DOHH2 (cell line): ENCODE data around the gene MARS1.

Experiments used
- H3F3A ChIP-seq: fragments of 200-600 bp; sonication (generic), shearing (Covaris generic); 2 replicates; pipeline ENCODE4 v1.6.0; 2016; ENCODE audit warnings: antibody characterized with exemption, mild to moderate bottlenecking; ENCODE audit not compliant: control insufficient read depth, insufficient read depth
- H3K27ac ChIP-seq: fragments of 200-600 bp; sonication (generic); 2 replicates; pipeline ENCODE4 v1.5.1; 2014; ENCODE audit warnings: low read depth, mild to moderate bottlenecking, low read length, moderate library complexity
- H3K27me3 ChIP-seq: fragments of 200-600 bp; sonication (generic); 2 replicates; pipeline ENCODE4 v1.6.1; 2014; ENCODE audit warnings: mild to moderate bottlenecking, low read length, mixed read lengths; ENCODE audit not compliant: control insufficient read depth
- H3K36me3 ChIP-seq: fragments of 200-600 bp; sonication (generic); 2 replicates; pipeline ENCODE4 v1.6.1; 2014; ENCODE audit warnings: mild to moderate bottlenecking, low read length, moderate library complexity, mixed read lengths; ENCODE audit not compliant: control insufficient read depth
- H3K4me1 ChIP-seq: fragments of 200-600 bp; sonication (generic); 2 replicates; pipeline ENCODE4 v1.6.1; 2014; ENCODE audit warnings: mild to moderate bottlenecking, low read length, mixed read lengths; ENCODE audit not compliant: control insufficient read depth
- H3K4me2 ChIP-seq: fragments of 200-600 bp; sonication (generic); 2 replicates; pipeline ENCODE4 v1.6.0; 2014; ENCODE audit warnings: mild to moderate bottlenecking, low read length, moderate library complexity
- H3K4me3 ChIP-seq: fragments of 200-600 bp; sonication (generic); 2 replicates; pipeline ENCODE4 v1.5.1; 2014; ENCODE audit warnings: mild to moderate bottlenecking, low read length, mixed read lengths
- H3K79me2 ChIP-seq: fragments of 200-600 bp; sonication (generic); 2 replicates; pipeline ENCODE4 v1.6.1; 2014; ENCODE audit warnings: mild to moderate bottlenecking, low read length, mixed read lengths; ENCODE audit not compliant: control insufficient read depth
- H3K9me2 ChIP-seq: fragments of 200-600 bp; sonication (generic); replicated peaks from 2 replicates; pipeline ENCODE4 v1.6.1; 2014; ENCODE audit warnings: mild to moderate bottlenecking, low read length, mixed read lengths; ENCODE audit not compliant: control insufficient read depth
- H3K9me3 ChIP-seq: fragments of 200-600 bp; sonication (generic); 2 replicates; pipeline ENCODE4 v1.6.1; 2014; ENCODE audit warnings: antibody characterized with exemption, low read length, mixed read lengths; ENCODE audit not compliant: control insufficient read depth, insufficient read depth
- H4K20me1 ChIP-seq: fragments of 200-600 bp; sonication (generic); 2 replicates; pipeline ENCODE4 v1.6.0; 2014; ENCODE audit warnings: low read depth, mild to moderate bottlenecking, antibody characterized with exemption, low read length, moderate library complexity; ENCODE audit not compliant: control insufficient read depth, insufficient read depth
- CTCF ChIP-seq: fragments of 200-600 bp; sonication (generic); IDR thresholded peaks from one replicate; pipeline ENCODE4 v1.5.1; 2014; ENCODE audit warnings: antibody characterized with exemption, mild to moderate bottlenecking, low read depth, low read length; ENCODE audit not compliant: poor library complexity, severe bottlenecking
- EZH2phosphoT487 ChIP-seq: fragments of 200-600 bp; sonication (generic); IDR thresholded peaks from 2 replicates; pipeline ENCODE4 v1.6.1; 2017; ENCODE audit warnings: borderline replicate concordance, mild to moderate bottlenecking, antibody characterized with exemption, low read length, moderate library complexity, mixed read lengths

Gene MARS1

GRCh38 chr12:57474430-57474829, 13.4 kb upstream of the MARS1 start:
- H3K79me2 ChIP-seq, result peaks cover 24% of the 10 kb centered on the region
- H3K27ac ChIP-seq, result no peak overlapping the region
- H3K4me2 ChIP-seq, result no peak overlapping the region
- H3F3A ChIP-seq, result peaks cover 6% of the 10 kb centered on the region
- H3K9me3 ChIP-seq, result no peaks in the 10 kb centered on the region
- H3K4me1 ChIP-seq, result peaks cover 36% of the 10 kb centered on the region
- H3K27me3 ChIP-seq, result no peaks in the 10 kb centered on the region
- no peak overlapping the region for H3K4me3 ChIP-seq
- H3K9me2 ChIP-seq, result no peaks in the 10 kb centered on the region
- no peak for TF ChIP-seq CTCF
- no peak for TF ChIP-seq EZH2phosphoT487
- no peaks in the 10 kb centered on the region for H4K20me1 ChIP-seq
- H3K36me3 ChIP-seq, result peaks cover 54% of the 10 kb centered on the region

GRCh38 chr12:57474862-57475261, 13.0 kb upstream of the MARS1 start:
- H3K9me3 ChIP-seq, result no peaks in the 10 kb centered on the region
- no peak overlapping the region for H3K4me3 ChIP-seq
- peaks cover 53% of the 10 kb centered on the region for H3K36me3 ChIP-seq
- no peak overlapping the region for H3K4me2 ChIP-seq
- no peaks in the 10 kb centered on the region for H4K20me1 ChIP-seq
- H3K9me2 ChIP-seq, result no peaks in the 10 kb centered on the region
- H3F3A ChIP-seq, result peaks cover 10% of the 10 kb centered on the region
- H3K4me1 ChIP-seq, result peaks cover 40% of the 10 kb centered on the region
- H3K27me3 ChIP-seq, result no peaks in the 10 kb centered on the region
- peaks cover 24% of the 10 kb centered on the region for H3K79me2 ChIP-seq
- no peak for TF ChIP-seq CTCF
- TF ChIP-seq EZH2phosphoT487, result no peak
- H3K27ac ChIP-seq, result no peak overlapping the region

GRCh38 chr12:57475271-57476161, 12.4 kb upstream of the MARS1 start:
- peak overlapping the region; percentile 98; the same call in 1 of the 2 replicates for H3K4me2 ChIP-seq
- peaks cover 13% of the 10 kb centered on the region for H3F3A ChIP-seq
- peaks cover 24% of the 10 kb centered on the region for H3K79me2 ChIP-seq
- no peaks in the 10 kb centered on the region for H3K27me3 ChIP-seq
- TF ChIP-seq EZH2phosphoT487 (no peak), CTCF (no peak)
- H3K4me1 ChIP-seq, result peaks cover 47% of the 10 kb centered on the region
- H4K20me1 ChIP-seq, result no peaks in the 10 kb centered on the region
- peaks cover 51% of the 10 kb centered on the region for H3K36me3 ChIP-seq
- H3K27ac ChIP-seq, result no peak overlapping the region
- peak overlapping the region; percentile 90; the same call in 1 of the 2 replicates for H3K4me3 ChIP-seq
- no peaks in the 10 kb centered on the region for H3K9me3 ChIP-seq
- no peaks in the 10 kb centered on the region for H3K9me2 ChIP-seq
